GM10266 (cell line): ENCODE results near the gene SMYD4.
"Not testable (repeated sequence)": the region's sequence is repeated elsewhere in the genome, so short reads cannot be mapped to it uniquely, and the experiment has no call there.

Experiments used
- DNase-seq: peaks from one replicate; pipeline ENCODE4 v3.0.0; 2012; ENCODE audit errors: extremely low spot score
- CTCF ChIP-seq: IDR thresholded peaks from 2 replicates; pipeline ENCODE4 v1.5.1; 2012; ENCODE audit warnings: mild to moderate bottlenecking, low read depth; ENCODE audit not compliant: control insufficient read depth, insufficient read depth; ENCODE audit errors: missing control alignments

The SMYD4 gene

GRCh38 chr17:1803280-1803679 is 26.4 kb downstream of the SMYD4 start:
- no peak for TF ChIP-seq CTCF
- DNase-seq, result no peak

- no peak for DNase-seq
- TF ChIP-seq CTCF, result no peak
Observed at GRCh38 chr17:1802429-1802828, 27.3 kb downstream of the SMYD4 start.

- DNase-seq, result no peak
- TF ChIP-seq CTCF, result no peak
Observed at GRCh38 chr17:1800712-1801111, 29.0 kb downstream of the SMYD4 start.

DNA sequence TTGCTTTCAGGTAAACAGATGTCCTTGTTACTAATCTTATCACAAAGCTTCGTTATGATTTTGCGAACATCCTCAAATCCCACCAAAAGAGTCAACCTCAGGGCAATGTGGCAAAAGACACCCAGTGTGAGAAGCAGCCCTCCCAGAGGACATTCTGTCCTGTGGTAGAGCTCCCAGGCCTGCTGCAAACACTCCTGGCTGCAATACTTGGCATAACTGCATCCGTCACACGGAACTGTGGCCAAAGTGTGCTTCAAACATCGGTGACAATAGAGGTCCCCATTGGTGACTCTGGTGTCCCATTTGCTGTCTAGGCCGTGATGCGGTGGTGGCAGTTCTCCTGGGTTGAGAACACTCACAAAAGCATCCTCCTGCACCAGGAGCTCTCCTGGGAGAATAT is 29.5 kb downstream of the SMYD4 start:
- no peak for DNase-seq
- no peak for TF ChIP-seq CTCF

GRCh38 chr17:1797846-1798245 is 31.9 kb downstream of the SMYD4 start:
- DNase-seq, result not testable (repeated sequence)

- no peak for TF ChIP-seq CTCF
- no peak for DNase-seq
Observed at GRCh38 chr17:1797323-1797722, 32.4 kb downstream of the SMYD4 start.

GRCh38 chr17:1796800-1797199 is 32.9 kb downstream of the SMYD4 start:
- TF ChIP-seq CTCF, result no peak
- DNase-seq, result no peak

- TF ChIP-seq CTCF, result no peak
- no peak for DNase-seq
Observed at GRCh38 chr17:1793447-1793806, 36.3 kb downstream of the SMYD4 start.
